GM12891 (cell line): ENCODE data around the gene CLCNKA.

Source experiments
- PAX5 ChIP-seq: IDR thresholded peaks from 2 replicates; pipeline ENCODE4 v1.6.1; 2011; ENCODE audit warnings: low read length, moderate library complexity, mild to moderate bottlenecking; ENCODE audit not compliant: insufficient read depth, severe bottlenecking
- POLR2A ChIP-seq: IDR thresholded peaks from 2 replicates; pipeline ENCODE4 v1.6.1; 2011; ENCODE audit warnings: low read depth, low read length, control low read depth
- POLR2AphosphoS5 ChIP-seq: IDR thresholded peaks from 2 replicates; pipeline ENCODE4 v1.6.1; 2011; ENCODE audit warnings: low read depth, low read length, control low read depth
- POU2F2 ChIP-seq: IDR thresholded peaks from 2 replicates; pipeline ENCODE4 v1.6.1; 2011; ENCODE audit warnings: low read depth, mild to moderate bottlenecking, control low read depth, low read length, moderate library complexity
- SPI1 ChIP-seq: IDR thresholded peaks from 2 replicates; pipeline ENCODE4 v1.6.1; 2011; ENCODE audit warnings: low read depth, low read length, control low read depth
- TAF1 ChIP-seq: IDR thresholded peaks from 2 replicates; pipeline ENCODE4 v1.6.1; 2011; ENCODE audit warnings: low read depth, low read length, control low read depth

DNA sequence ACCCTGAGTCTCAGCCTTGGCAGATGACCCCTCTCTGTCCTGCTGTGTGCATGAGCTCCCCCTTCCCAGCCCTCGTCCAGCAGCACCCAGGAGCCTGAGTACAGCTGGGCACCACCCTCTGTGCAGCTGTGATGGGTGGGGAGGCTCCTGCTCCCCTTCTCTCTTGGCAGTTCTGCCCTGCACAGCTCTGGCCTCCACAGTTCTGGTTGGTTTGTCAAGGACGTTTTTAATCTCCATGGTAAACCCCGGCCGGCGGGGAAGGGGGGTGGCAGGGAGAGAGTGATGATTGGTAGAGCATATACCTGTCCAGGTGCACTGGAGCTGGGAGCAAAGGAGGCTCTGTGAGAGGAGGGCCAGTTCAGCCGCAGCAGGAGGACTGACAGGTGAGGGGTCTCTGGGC, at the start of gene CLCNKA:
- TF ChIP-seq POLR2A (no peak), POLR2AphosphoS5 (no peak), TAF1 (no peak), SPI1 (no peak), PAX5 (no peak), POU2F2 (no peak)
